IMR-90 (cell line): Measurements from ENCODE around the gene NIPSNAP2.
A peak's percentile ranks its signal among the peaks of the same experiment; 100 is the strongest.

Experiments used
- BHLHE40 ChIP-seq: fragments of 150-350 bp; IDR thresholded peaks from 2 replicates; pipeline ENCODE4 v1.6.1; 2016; ENCODE audit warnings: mild to moderate bottlenecking, low read depth, low read length
- CEBPB ChIP-seq: IDR thresholded peaks from 2 replicates; pipeline ENCODE4 v1.6.1; 2012; ENCODE audit warnings: low read depth, low read length, improper control_type of control experiment
- CTCF ChIP-seq: conservative IDR thresholded peaks from 2 replicates; pipeline ENCODE4 v1.5.1; 2012; ENCODE audit warnings: mild to moderate bottlenecking, low read depth, low read length, improper control_type of control experiment
- FOS ChIP-seq: fragments of 150-350 bp; IDR thresholded peaks from 2 replicates; pipeline ENCODE4 v1.6.1; 2016; ENCODE audit warnings: low read depth, low read length
- MAFK ChIP-seq: IDR thresholded peaks from 2 replicates; pipeline ENCODE4 v1.6.1; 2012; ENCODE audit warnings: low read depth, low read length, improper control_type of control experiment
- MAZ ChIP-seq: IDR thresholded peaks from 2 replicates; pipeline ENCODE4 v1.6.1; 2012; ENCODE audit warnings: low read depth, mild to moderate bottlenecking, low read length, improper control_type of control experiment, moderate library complexity, borderline replicate concordance
- MXI1 ChIP-seq: IDR thresholded peaks from 2 replicates; pipeline ENCODE4 v1.6.1; 2012; ENCODE audit warnings: low read depth, mild to moderate bottlenecking, low read length, moderate library complexity, borderline replicate concordance
- POLR2A ChIP-seq: IDR thresholded peaks from 2 replicates; pipeline ENCODE4 v1.6.1; 2012; ENCODE audit warnings: mild to moderate bottlenecking, low read depth, low read length
- RAD21 ChIP-seq: IDR thresholded peaks from 2 replicates; pipeline ENCODE4 v1.6.1; 2012; ENCODE audit warnings: low read length, improper control_type of control experiment
- RCOR1 ChIP-seq: IDR thresholded peaks from 2 replicates; pipeline ENCODE4 v1.6.1; 2012; ENCODE audit warnings: mild to moderate bottlenecking, low read length, improper control_type of control experiment; ENCODE audit not compliant: insufficient replicate concordance
- SMC3 ChIP-seq: fragments of 150-350 bp; IDR thresholded peaks from 2 replicates; pipeline ENCODE4 v1.6.1; 2016; ENCODE audit warnings: low read depth, mild to moderate bottlenecking, antibody characterized with exemption, low read length, moderate library complexity
- USF2 ChIP-seq: fragments of 150-350 bp; IDR thresholded peaks from 2 replicates; pipeline ENCODE4 v1.6.1; 2017; ENCODE audit warnings: mild to moderate bottlenecking, antibody characterized with exemption, low read length, low read depth
- TF ChIP-seq, protein P1 (sequence below): fragments of 150-350 bp; IDR thresholded peaks from 2 replicates; pipeline ENCODE4 v1.6.1; 2016; ENCODE audit warnings: low read depth, mild to moderate bottlenecking, low read length, moderate library complexity, borderline replicate concordance

DNA sequence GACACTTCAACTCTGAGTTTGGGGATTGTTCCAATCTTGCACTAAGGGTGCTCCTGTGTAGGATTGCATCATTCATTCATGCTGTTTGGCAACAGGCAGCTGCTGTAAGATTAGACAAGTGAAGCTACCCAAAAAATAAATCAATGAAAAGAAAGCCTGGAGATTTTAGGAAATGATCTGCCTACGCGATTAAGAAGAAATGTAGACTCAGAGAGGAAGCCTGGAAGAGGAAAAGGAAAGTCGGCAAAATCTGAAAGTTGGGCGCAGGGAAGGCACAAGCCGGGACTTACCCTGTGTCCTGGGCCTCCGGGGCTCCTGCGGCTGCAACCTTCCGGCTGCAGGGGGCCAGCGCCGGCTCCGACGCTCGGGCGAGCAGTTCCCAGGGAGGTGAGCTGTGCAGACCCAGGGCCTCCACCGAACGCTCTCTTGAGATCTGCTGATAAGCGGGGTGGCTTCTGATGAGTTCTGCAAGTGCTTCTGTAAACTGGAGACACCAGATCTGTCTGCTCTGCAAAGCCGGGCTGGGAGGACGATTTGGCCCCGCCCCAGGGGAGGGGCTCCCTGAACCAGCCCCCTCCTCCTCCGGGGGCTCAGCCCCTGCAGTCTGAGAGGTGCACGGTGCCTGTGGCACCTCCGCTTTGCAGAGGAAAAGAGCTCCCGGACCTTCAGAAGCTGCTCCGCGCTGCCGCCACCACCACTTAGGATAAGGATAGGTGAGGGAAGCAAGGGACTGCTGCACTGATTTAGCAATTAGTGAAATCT lies 69.5 kb downstream of the NIPSNAP2 start:
- peak; percentile 30; the same call in 1 of the 2 replicates for TF ChIP-seq CTCF
- TF ChIP-seq POLR2A: no peak
- TF ChIP-seq FOS: no peak
- TF ChIP-seq SMC3: peak; percentile 16; the same call in 1 of the 2 replicates
- TF ChIP-seq USF2: no peak
- TF ChIP-seq MAZ: peak; percentile 70; the same call in 1 of the 2 replicates
- no peak for TF ChIP-seq RCOR1
- TF ChIP-seq RAD21: peak; percentile 29
- TF ChIP-seq BHLHE40: no peak
- TF ChIP-seq MAFK: no peak
- peak; percentile 99 for TF ChIP-seq CEBPB
- TF ChIP-seq, protein P1, sequence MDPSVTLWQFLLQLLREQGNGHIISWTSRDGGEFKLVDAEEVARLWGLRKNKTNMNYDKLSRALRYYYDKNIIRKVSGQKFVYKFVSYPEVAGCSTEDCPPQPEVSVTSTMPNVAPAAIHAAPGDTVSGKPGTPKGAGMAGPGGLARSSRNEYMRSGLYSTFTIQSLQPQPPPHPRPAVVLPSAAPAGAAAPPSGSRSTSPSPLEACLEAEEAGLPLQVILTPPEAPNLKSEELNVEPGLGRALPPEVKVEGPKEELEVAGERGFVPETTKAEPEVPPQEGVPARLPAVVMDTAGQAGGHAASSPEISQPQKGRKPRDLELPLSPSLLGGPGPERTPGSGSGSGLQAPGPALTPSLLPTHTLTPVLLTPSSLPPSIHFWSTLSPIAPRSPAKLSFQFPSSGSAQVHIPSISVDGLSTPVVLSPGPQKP: no peak
- no peak for TF ChIP-seq MXI1
